HEK293 (cell line): ENCODE data around the gene RNF113B.

Source experiments
- CTCF ChIA-PET: fragments of 350-600 bp; formaldehyde crosslinking; extraction: SDS; loops from one replicate; lab custom pipeline; 2021; ENCODE audit warnings: antibody characterized with exemption; lab: Yijun Ruan, JAX
- POLR2A ChIA-PET: fragments of 300-600 bp; formaldehyde crosslinking; extraction: SDS; loops from one replicate; lab custom pipeline; 2020; ENCODE audit warnings: antibody characterized with exemption, inconsistent platforms; lab: Yijun Ruan, JAX
- H3K27ac ChIP-seq: fragments of 200-500 bp; sonication (Bioruptor generic); 2 replicates; pipeline ENCODE4 v1.5.1; 2014; ENCODE audit warnings: low read depth, low read length, control low read depth, inconsistent platforms; ENCODE audit errors: extremely low read depth
- H3K36me3 ChIP-seq, 2 experiments: fragments of 200-500 bp in 1 of 2; sonication (Bioruptor generic) in 1 of 2; 1 replicate in 1 of 2; 2 replicates in 1 of 2; pipeline ENCODE4 v1.5.1; 2014 to 2017; ENCODE audit warnings: inconsistent platforms in 2 of 2, low read length in 2 of 2; ENCODE audit not compliant: control insufficient read depth in 2 of 2, insufficient read depth in 1 of 2
- H3K4me1 ChIP-seq: fragments of 200-500 bp; sonication (Bioruptor generic); 2 replicates; pipeline ENCODE4 v1.5.1; 2014; ENCODE audit warnings: mild to moderate bottlenecking, low read length, inconsistent platforms; ENCODE audit not compliant: control insufficient read depth, insufficient read depth
- H3K4me3 ChIP-seq: 2 replicates; pipeline ENCODE4 v1.5.1; 2011; ENCODE audit warnings: low read depth, mild to moderate bottlenecking, control low read depth, low read length, moderate library complexity
- H3K9me3 ChIP-seq: fragments of 200-500 bp; sonication (Bioruptor generic); 2 replicates; pipeline ENCODE4 v1.5.1; 2014; ENCODE audit warnings: low read depth, low read length, inconsistent platforms; ENCODE audit not compliant: control insufficient read depth, insufficient read depth
- AEBP2 ChIP-seq: fragments of 450-650 bp; formaldehyde crosslinking; IDR thresholded peaks from 2 replicates; pipeline ENCODE4 v1.5.1; 2016; ENCODE audit warnings: missing biosample characterization, missing genetic modification characterization, borderline replicate concordance
- ATF2 ChIP-seq: fragments of 450-650 bp; formaldehyde crosslinking; IDR thresholded peaks from 2 replicates; pipeline ENCODE4 v1.5.1; 2016; ENCODE audit warnings: missing biosample characterization, missing genetic modification characterization, low read depth
- GLIS2 ChIP-seq: fragments of 450-650 bp; formaldehyde crosslinking; IDR thresholded peaks from 2 replicates; pipeline ENCODE4 v1.5.1; 2016; ENCODE audit warnings: missing biosample characterization, missing genetic modification characterization
- KLF17 ChIP-seq: fragments of 450-650 bp; formaldehyde crosslinking; IDR thresholded peaks from 2 replicates; pipeline ENCODE4 v1.5.1; 2016; ENCODE audit warnings: missing biosample characterization, missing genetic modification characterization
- KLF7 ChIP-seq: fragments of 450-650 bp; formaldehyde crosslinking; IDR thresholded peaks from 2 replicates; pipeline ENCODE4 v1.5.1; 2016; ENCODE audit warnings: missing biosample characterization, missing genetic modification characterization, borderline replicate concordance
- KLF8 ChIP-seq: fragments of 450-650 bp; formaldehyde crosslinking; IDR thresholded peaks from 2 replicates; pipeline ENCODE4 v1.5.1; 2016; ENCODE audit warnings: missing biosample characterization, missing genetic modification characterization
- OSR2 ChIP-seq: fragments of 450-650 bp; formaldehyde crosslinking; IDR thresholded peaks from 2 replicates; pipeline ENCODE4 v1.5.1; 2016; ENCODE audit warnings: missing biosample characterization, missing genetic modification characterization
- SCRT2 ChIP-seq: fragments of 450-650 bp; formaldehyde crosslinking; IDR thresholded peaks from 2 replicates; pipeline ENCODE4 v1.5.1; 2016; ENCODE audit warnings: missing biosample characterization, missing genetic modification characterization
- TCF7L2 ChIP-seq: IDR thresholded peaks from 2 replicates; pipeline ENCODE4 v1.6.1; 2011; ENCODE audit warnings: low read depth, mild to moderate bottlenecking, inconsistent platforms, low read length, moderate library complexity, borderline replicate concordance
- YY2 ChIP-seq: fragments of 450-650 bp; formaldehyde crosslinking; IDR thresholded peaks from 2 replicates; pipeline ENCODE4 v1.5.1; 2016; ENCODE audit warnings: missing biosample characterization, missing genetic modification characterization
- ZBTB26 ChIP-seq: fragments of 450-650 bp; formaldehyde crosslinking; optimal IDR thresholded peaks from 2 replicates; pipeline ENCODE3; 2016; ENCODE audit warnings: missing biosample characterization, mild to moderate bottlenecking, missing genetic modification characterization
- ZFP37 ChIP-seq: fragments of 450-650 bp; formaldehyde crosslinking; IDR thresholded peaks from 2 replicates; pipeline ENCODE4 v1.5.1; 2016; ENCODE audit warnings: missing biosample characterization, missing genetic modification characterization
- ZNF10 ChIP-seq: fragments of 450-650 bp; formaldehyde crosslinking; IDR thresholded peaks from 2 replicates; pipeline ENCODE4 v1.5.1; 2017; ENCODE audit warnings: missing biosample characterization, missing genetic modification characterization
- ZNF433 ChIP-seq: fragments of 450-650 bp; formaldehyde crosslinking; IDR thresholded peaks from 2 replicates; pipeline ENCODE4 v1.5.1; 2016; ENCODE audit warnings: missing biosample characterization, missing genetic modification characterization, low read depth
- ZNF600 ChIP-seq: fragments of 450-650 bp; formaldehyde crosslinking; IDR thresholded peaks from 2 replicates; pipeline ENCODE4 v1.5.1; 2016; ENCODE audit warnings: missing biosample characterization, missing genetic modification characterization
- ZNF610 ChIP-seq: fragments of 450-650 bp; formaldehyde crosslinking; IDR thresholded peaks from 2 replicates; pipeline ENCODE4 v1.5.1; 2016; ENCODE audit warnings: missing biosample characterization, missing genetic modification characterization, borderline replicate concordance
- ZNF623 ChIP-seq: fragments of 450-650 bp; formaldehyde crosslinking; IDR thresholded peaks from 2 replicates; pipeline ENCODE4 v1.5.1; 2016; ENCODE audit warnings: missing biosample characterization, missing genetic modification characterization
- ZNF654 ChIP-seq: fragments of 450-650 bp; formaldehyde crosslinking; IDR thresholded peaks from 2 replicates; pipeline ENCODE4 v1.5.1; 2016; ENCODE audit warnings: low read depth, missing biosample characterization, missing genetic modification characterization
- ZNF777 ChIP-seq: fragments of 450-650 bp; formaldehyde crosslinking; IDR thresholded peaks from 2 replicates; pipeline ENCODE4 v1.5.1; 2017; ENCODE audit warnings: missing biosample characterization, missing genetic modification characterization, borderline replicate concordance
- ZNF837 ChIP-seq: fragments of 450-650 bp; formaldehyde crosslinking; IDR thresholded peaks from 2 replicates; pipeline ENCODE4 v1.5.1; 2016; ENCODE audit warnings: missing biosample characterization, missing genetic modification characterization

The RNF113B gene

GRCh38 chr13:98212763-98213162 lies 35.7 kb upstream of the RNF113B start:
- ChIA-PET POLR2A (no interaction called here), CTCF (no interaction called here)
- Histone ChIP-seq H3K4me1 (peaks cover 9% of the 10 kb centered on the region), H3K27ac (no peak overlapping the region), H3K9me3 (no peaks in the 10 kb centered on the region), H3K4me3 (no peak overlapping the region), H3K36me3 (peaks cover 0 to 3% of the 10 kb centered on the region in 2 experiments; a peak in 1 of 3 replicates)
- TF ChIP-seq YY2 (tag by site-specific recombination) (no peak), KLF17 (no peak), ZNF610 (tag by site-specific recombination) (no peak), ZNF837 (tag by site-specific recombination) (no peak), OSR2 (tag by site-specific recombination) (no peak), KLF7 (no peak), SCRT2 (tag by site-specific recombination) (no peak), ZNF654 (tag by site-specific recombination) (no peak), ZNF600 (tag by site-specific recombination) (no peak), TCF7L2 (no peak), GLIS2 (tag by site-specific recombination) (no peak), ZBTB26 (no peak), ZNF10 (tag by site-specific recombination) (no peak), ZNF623 (tag by site-specific recombination) (no peak), ZFP37 (tag by site-specific recombination) (no peak), ZNF433 (tag by site-specific recombination) (no peak), KLF8 (tag by site-specific recombination) (no peak), ATF2 (tag by site-specific recombination) (no peak)

- H3K9me3 ChIP-seq, result no peaks in the 10 kb centered on the region
- H3K4me3 ChIP-seq, result no peak overlapping the region
- TF ChIP-seq ZNF777 (tag by site-specific recombination) (no peak), KLF17 (no peak), AEBP2 (no peak)
- H3K36me3 ChIP-seq, result no peaks in the 10 kb centered on the region
- CTCF ChIA-PET, result interaction anchor here (0.7 kb wide), 1 partner anchor 316 kb away, joined by 4 read pairs; no protein-coding TSS in a partner anchor
- no peak overlapping the region for H3K27ac ChIP-seq
- no peaks in the 10 kb centered on the region for H3K4me1 ChIP-seq
- POLR2A ChIA-PET, result no interaction called here
Measured at GRCh38 chr13:98208606-98209005, 31.5 kb upstream of the RNF113B start.
